HepG2 (cell line): ENCODE data around the gene TOR1AIP1.

Experiments
- AFF4 ChIP-seq: sonication (generic); formaldehyde crosslinking; IDR thresholded peaks from 2 replicates; pipeline ENCODE4 v1.4.0; 2020; ENCODE audit warnings: missing genetic modification reagents
- KDM6A ChIP-seq: IDR thresholded peaks from 2 replicates; pipeline ENCODE4 v1.6.1; 2016; ENCODE audit warnings: low read depth
- NFE2 ChIP-seq: sonication (generic); formaldehyde crosslinking; IDR thresholded peaks from 2 replicates; pipeline ENCODE4 v1.4.0; 2020; ENCODE audit warnings: missing genetic modification reagents
- POLR2A ChIP-seq, 2 experiments: IDR thresholded peaks; 2 replicates each; pipeline ENCODE4 v1.6.1; 2011; ENCODE audit warnings: low read depth in 2 of 2, low read length in 2 of 2, mild to moderate bottlenecking in 1 of 2, moderate library complexity in 1 of 2; ENCODE audit not compliant: insufficient read depth in 1 of 2
- ZBTB33 ChIP-seq: sonication (generic); formaldehyde crosslinking; IDR thresholded peaks from 2 replicates; pipeline ENCODE4 v1.4.0; 2020; ENCODE audit warnings: missing genetic modification reagents

- TF ChIP-seq AFF4 (CRISPR knock-in tag): no peak
- no peak for TF ChIP-seq POLR2A (IDR thresholded peaks at IDR 0.05; ENCODE audit: insufficient read depth in 1 of 2, low read depth in 2 of 2, low read length in 2 of 2)
- TF ChIP-seq KDM6A (CRISPR knock-in tag): no peak
- TF ChIP-seq ZBTB33 (CRISPR knock-in tag): no peak
- no peak for TF ChIP-seq NFE2
Measured at GRCh38 chr1:179910934-179911333, 28.8 kb downstream of the TOR1AIP1 start.
